CD4-positive, alpha-beta T cell treated with Interleukin-4 for 1 hour (primary cell): ENCODE results near the gene EMILIN2.
"Not testable (repeated sequence)": the region's sequence is repeated elsewhere in the genome, so short reads cannot be mapped to it uniquely, and the experiment has no call there.

Experiments
- DNase-seq, 2 donors: peaks; one replicate each; pipeline ENCODE4 v3.0.0-alpha.2; 2020 to 2022

Gene EMILIN2

GRCh38 chr18:2847317-2848246, 776 bp downstream of the EMILIN2 start:
- DNase-seq = peak; percentile 23 to 29

DNA sequence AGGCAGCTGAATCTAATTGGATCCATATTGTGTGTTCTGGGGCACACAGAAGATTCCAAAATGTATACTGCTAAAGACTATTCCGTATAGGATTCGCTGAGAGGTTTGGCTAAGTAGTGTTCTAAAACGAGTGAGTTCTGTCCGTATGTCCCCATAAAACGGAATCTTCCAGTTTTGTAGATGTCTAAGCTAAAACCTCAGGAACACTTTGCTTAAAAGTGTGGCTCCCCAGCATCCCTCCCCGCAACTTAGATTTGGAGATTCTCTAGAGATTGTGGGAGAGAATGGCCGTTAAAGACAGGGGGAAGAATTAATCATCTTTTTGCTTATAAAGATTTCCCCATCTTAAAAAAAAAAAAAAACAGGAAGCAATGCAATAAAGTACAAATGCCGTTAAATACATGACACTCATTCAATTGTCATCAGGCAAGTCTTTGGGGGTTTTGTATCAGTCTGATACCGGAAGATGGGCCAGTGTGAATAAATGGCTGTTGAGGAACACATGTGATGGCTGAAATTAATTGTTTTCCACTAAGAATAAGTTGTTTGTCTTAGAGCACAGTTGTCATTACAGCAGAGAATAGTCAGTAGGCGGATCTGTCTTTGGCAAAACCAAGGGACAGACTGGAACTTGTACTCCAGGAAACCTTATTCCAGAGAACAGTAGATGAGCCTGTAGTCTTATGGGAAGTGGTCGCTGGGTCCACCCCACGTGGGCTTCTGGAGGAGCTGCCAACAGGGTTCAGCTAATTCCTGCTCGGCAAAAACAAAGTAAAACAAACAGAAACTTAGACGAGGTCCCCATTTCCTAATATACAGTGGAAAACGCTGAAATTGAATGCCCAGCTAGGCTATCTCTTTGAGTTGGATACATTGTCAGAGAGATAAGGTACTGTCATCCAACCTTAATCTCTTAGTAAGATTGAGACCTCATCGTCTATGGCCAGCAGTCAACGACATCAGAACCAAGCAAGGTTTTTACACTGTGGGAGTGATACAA, 1.7 kb downstream of the EMILIN2 start:
- no peak for DNase-seq

GRCh38 chr18:2850816-2851215, 4.0 kb downstream of the EMILIN2 start:
- no peak for DNase-seq

DNA sequence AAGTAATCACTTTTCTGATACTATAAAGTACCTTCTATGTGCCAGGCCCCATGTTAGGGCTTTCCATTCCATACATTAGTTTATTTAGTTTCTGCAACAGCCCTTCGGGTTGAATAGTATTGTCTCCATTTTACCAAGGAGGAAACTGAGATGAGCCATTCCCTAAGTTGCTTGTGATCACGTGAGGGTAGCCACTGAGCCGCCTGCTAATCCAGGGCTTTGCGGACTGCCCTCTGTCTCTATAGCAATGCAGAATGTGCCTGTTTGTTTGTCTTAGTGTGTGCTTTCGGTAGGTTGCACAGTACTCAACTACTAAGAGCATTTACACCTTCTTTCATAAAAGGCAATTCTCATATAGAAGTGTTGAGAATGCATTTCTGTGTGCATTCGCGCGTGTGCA, 5.0 kb downstream of the EMILIN2 start:
- no peak for DNase-seq

DNA sequence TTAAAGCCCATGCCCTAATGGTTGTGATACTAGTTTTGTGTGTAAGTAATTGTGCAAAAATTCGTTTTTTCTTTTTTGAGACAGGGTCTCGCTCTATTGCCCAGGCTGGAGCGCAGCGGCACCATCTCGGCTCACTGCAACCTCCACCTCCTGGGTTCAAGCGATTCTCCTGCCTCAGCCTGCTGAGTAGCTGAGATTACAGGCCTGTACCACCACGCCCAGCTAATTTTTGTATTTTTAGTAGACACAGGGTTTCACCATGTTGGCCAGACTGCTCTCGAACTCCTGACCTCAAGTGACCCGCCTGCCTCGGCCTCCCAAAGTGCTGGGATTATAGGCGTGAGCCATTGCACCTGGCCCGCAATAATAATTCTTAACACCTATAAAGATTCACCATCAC, 5.7 kb downstream of the EMILIN2 start:
- DNase-seq = not testable (repeated sequence)

- DNase-seq = no peak
These were observed 6.5 kb downstream of the EMILIN2 start for GRCh38 chr18:2853173-2853925.

DNA sequence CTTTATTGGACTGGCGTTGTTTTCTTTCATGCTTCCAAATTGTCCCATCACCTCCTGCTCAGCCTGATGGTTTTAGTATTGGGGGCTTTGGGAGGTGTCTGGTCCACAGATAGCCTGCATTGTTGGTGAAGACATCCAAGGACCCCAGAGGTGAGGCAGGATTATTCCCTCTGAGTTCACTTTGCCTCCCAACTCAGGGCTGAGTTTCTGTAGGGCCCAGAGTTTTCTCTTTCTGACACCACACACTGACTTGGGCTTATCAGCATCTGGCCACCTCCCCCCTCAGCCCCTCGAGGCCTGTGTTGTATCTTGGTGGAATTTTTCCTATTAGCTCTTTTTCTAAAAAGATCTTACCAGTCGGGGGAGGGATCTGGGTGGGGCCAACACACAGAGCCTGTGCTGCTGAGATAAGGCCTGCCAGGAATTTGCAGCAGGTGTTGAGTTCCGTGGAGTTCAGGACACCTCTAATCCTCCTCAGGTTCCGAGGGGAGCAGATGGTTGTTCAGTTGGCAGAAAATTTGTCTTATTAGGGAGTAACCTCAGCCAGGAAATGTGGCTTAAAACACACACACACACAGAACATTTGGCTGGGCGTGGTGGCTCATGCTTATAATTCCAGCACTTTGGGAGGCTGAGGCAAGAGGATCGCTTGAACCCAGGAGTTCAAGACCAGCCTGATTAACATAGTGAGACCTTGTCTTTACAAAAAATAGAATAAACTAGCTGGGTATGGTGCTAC, 7.3 kb downstream of the EMILIN2 start:
- no peak for DNase-seq

GRCh38 chr18:2854875-2855274, 8.1 kb downstream of the EMILIN2 start:
- DNase-seq = no peak

DNA sequence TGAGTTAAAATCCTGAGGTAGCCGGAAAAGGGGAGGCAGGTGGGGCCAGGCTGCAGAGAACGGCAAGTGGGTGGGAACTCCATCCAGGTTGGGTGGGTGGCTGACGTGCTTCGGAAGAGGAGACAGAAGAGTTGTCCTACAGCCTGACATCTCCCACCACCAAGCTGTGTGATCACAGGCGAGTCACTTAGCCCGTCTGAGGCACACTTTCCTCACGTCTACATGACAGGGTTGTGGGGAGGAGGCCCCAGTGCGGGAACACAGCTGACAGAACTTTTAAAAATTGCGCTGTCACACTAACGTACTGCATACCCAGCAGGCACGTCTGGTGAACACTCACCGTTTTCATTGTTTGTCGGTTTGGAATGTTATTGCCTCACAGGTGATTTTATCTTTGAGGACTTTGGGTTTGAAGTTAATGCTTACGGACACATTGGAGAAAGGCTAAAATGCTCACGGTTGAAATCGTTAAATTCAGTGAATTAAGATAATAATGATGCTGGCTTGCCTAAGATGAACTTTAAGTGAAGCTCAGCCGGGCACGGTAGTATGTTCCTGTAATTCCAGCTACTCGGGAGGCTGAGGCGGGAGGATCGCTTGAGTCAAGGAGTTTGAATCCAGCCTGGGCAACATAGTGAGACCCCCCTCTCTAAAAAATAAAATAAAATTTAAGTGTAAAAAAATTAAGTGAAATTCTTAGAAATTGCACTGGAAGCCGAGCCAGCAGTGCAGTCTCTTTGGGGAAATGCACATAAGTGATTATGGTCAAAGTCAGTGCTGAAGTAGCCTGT, 8.9 kb downstream of the EMILIN2 start:
- DNase-seq = no peak

- DNase-seq = no peak
These were observed 9.9 kb downstream of the EMILIN2 start for GRCh38 chr18:2856547-2857170.

- DNase-seq = peak in 1 of 2 donors; percentile 49
These were observed 10.8 kb downstream of the EMILIN2 start for GRCh38 chr18:2857491-2858131.

DNA sequence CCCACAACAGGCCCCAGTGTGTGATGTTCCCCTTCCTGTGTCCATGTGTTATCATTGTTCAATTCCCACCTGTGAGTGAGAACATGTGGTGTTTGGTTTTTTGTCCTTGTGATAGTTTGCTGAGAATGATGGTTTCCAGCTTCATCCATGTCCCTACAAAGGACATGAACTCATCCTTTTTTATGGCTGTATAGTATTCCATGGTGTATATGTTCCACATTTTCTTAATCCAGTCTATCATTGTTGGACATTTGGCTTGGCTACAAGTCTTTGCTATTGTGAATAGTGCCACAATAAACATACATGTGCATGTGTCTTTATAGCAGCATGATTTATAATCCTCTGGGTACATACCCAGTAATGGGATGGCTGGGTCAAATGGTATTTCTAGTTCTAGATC, 13.6 kb downstream of the EMILIN2 start:
- DNase-seq = not testable (repeated sequence)

DNA sequence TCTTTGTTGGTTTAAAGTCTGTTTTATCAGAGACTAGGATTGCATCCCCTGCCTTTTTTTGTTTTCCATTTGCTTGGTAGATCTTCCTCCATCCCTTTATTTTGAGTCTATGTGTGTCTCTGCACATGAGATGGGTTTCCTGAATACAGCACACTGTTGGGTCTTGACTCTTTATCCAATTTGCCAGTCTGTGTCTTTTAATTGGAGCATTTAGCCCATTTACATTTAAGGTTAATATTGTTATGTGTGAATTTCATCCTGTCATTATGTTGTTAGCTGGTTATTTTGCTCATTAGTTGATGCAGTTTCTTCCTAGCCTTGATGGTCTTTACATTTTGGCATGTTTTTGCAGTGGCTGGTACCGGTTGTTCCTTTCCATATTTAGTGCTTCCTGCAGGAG, 17.2 kb downstream of the EMILIN2 start:
- DNase-seq = not testable (repeated sequence)

DNA sequence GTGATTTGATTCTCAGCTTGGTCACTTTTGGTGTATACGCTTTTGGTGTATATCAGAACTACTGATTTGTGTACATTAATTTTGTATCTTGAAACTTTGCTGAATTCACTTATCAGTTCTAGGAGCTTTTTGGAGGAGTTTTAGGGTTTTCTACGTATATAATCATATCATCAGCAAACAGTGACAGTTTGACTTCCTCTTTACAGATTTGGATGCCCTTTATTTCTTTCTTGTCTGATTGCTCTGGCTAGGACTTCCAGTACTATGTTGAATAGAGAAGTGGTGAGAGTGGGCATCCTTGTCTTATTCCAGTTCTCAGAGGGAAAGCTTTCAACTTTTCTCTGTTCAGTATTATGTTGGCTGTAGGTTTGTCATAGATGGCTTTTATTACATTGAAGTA, 19.7 kb downstream of the EMILIN2 start:
- not testable (repeated sequence) for DNase-seq

DNA sequence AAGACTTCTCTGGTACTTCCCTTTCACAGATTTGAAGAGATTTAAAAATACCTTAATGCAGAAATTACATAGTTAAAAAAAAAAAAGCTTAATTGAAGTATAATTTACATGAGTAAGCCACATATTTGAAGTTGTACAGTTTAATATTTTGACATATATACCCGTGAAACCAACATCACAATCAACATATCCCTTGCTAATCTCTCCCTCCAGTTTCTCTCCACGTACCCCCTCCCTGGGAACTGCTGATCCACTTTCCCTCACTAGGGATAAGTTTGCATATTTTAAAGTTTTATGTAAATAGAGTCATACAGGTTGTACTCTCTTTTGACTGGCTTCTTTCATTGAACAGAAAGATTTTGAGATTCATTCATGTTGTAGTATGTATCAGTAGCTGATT, 22.4 kb downstream of the EMILIN2 start:
- DNase-seq = no peak

GRCh38 chr18:2871111-2871720, 24.4 kb downstream of the EMILIN2 start:
- no peak for DNase-seq

GRCh38 chr18:2872095-2872494, 25.3 kb downstream of the EMILIN2 start:
- no peak for DNase-seq

DNA sequence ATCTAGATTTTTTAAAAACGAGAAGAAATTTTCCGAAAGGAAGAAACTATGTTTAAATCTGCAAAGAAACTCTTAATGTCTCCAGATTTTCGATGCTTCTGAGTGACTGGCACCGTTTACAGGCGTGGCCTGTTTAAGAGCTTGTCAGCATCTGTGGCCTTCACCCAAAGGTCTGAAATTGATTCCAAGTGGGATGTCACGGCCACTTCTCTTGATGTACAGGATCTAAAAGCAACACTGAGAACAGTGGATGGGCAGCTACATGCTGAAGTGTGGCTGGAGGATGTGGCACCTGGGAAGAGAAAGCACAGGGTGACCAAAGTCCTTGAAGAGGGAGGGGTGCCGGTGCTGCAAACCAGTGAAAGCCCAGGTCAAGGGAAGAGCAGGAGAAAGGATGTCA, 28.0 kb downstream of the EMILIN2 start:
- DNase-seq = no peak

DNA sequence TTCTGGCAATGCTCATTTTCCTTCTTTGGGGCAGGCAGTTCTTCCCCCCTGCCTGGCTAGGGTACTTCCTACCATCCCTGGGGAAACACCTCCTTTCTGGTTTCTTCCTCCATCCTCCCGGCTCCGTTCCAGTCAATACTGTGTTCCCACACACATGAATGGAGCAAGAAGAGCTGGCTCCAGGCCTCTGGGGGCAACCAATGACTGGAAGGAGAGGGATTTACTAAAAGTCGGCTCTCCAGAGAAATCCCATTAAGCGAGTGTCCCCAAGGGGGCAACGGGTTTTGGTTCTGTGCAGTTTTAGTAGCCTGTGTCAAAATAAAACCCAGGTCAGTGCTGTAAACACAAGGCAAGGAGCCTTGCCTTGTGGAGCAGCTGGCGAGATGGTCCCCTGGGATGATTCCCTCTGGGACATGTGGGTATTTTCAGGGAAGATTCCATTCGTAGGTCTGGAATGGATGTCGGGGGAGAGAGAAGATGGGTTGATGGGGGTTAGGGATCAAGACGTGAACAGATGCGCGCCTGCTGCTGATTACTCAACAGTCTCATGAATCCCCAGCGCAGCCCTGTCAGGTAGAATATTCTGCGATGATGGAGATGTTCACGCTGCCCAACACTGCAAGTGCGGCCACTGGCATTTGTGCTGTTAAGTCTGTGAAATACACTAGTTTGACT, 32.0 kb downstream of the EMILIN2 start:
- DNase-seq = no peak
